SU-DHL-6 (cell line): ENCODE data around the gene EPB41L2.

ENCODE experiments used
- H2AFZ ChIP-seq: fragments of 200-600 bp; sonication (generic); 2 replicates; pipeline ENCODE4 v1.6.1; 2014; ENCODE audit warnings: low read depth, mild to moderate bottlenecking, moderate library complexity, mixed read lengths, antibody characterized with exemption, low read length; ENCODE audit not compliant: severe bottlenecking
- H3F3A ChIP-seq: fragments of 200-600 bp; shearing (Covaris generic); 2 replicates; pipeline ENCODE4 v1.6.0; 2016; ENCODE audit warnings: antibody characterized with exemption, mild to moderate bottlenecking; ENCODE audit not compliant: insufficient read depth
- H3K27ac ChIP-seq: fragments of 200-600 bp; sonication (generic); 2 replicates; pipeline ENCODE4 v1.5.1; 2016; ENCODE audit warnings: low read depth, mild to moderate bottlenecking, low read length, moderate library complexity, mixed read lengths
- H3K27me3 ChIP-seq: fragments of 200-600 bp; sonication (generic), shearing (Covaris generic); 2 replicates; pipeline ENCODE4 v1.6.0; 2014; ENCODE audit warnings: mild to moderate bottlenecking, low read length
- H3K36me3 ChIP-seq: fragments of 200-600 bp; sonication (generic); 2 replicates; pipeline ENCODE4 v1.6.1; 2014; ENCODE audit warnings: mild to moderate bottlenecking, low read length, mixed read lengths
- H3K4me2 ChIP-seq: fragments of 300-600, 200-600 bp; shearing (Covaris generic), sonication (generic); 2 replicates; pipeline ENCODE4 v1.6.0; 2014; ENCODE audit warnings: low read length, low read depth, mild to moderate bottlenecking; ENCODE audit not compliant: poor library complexity, severe bottlenecking
- H3K4me3 ChIP-seq: fragments of 200-600 bp; sonication (generic); 2 replicates; pipeline ENCODE4 v1.5.1; 2014; ENCODE audit warnings: antibody characterized with exemption, low read length, mild to moderate bottlenecking, mixed read lengths; ENCODE audit not compliant: insufficient read depth, poor library complexity, severe bottlenecking
- H3K79me2 ChIP-seq: fragments of 200-600 bp; sonication (generic); 2 replicates; pipeline ENCODE4 v1.6.1; 2014; ENCODE audit warnings: mild to moderate bottlenecking, low read length, moderate library complexity; ENCODE audit not compliant: insufficient read depth
- H3K9ac ChIP-seq: fragments of 200-600 bp; sonication (generic); 2 replicates; pipeline ENCODE4 v1.7.0; 2014; ENCODE audit warnings: mild to moderate bottlenecking, low read length
- H3K9me2 ChIP-seq: fragments of 200-600 bp; sonication (generic); replicated peaks from 2 replicates; pipeline ENCODE4 v1.6.1; 2014; ENCODE audit warnings: low read length; ENCODE audit not compliant: insufficient read depth
- H3K9me3 ChIP-seq: fragments of 200-600 bp; sonication (generic); 2 replicates; pipeline ENCODE4 v1.6.1; 2014; ENCODE audit warnings: low read length, mixed read lengths; ENCODE audit not compliant: insufficient read depth
- H4K20me1 ChIP-seq: fragments of 200-600 bp; sonication (generic); 2 replicates; pipeline ENCODE4 v1.6.1; 2014; ENCODE audit warnings: low read depth, mild to moderate bottlenecking, antibody characterized with exemption, low read length, moderate library complexity, mixed read lengths
- EZH2phosphoT487 ChIP-seq: fragments of 200-600 bp; sonication (generic), shearing (Covaris generic); conservative IDR thresholded peaks from 2 replicates; pipeline ENCODE4 v1.6.1; 2018; ENCODE audit warnings: mild to moderate bottlenecking, antibody characterized with exemption, low read length, moderate library complexity, mixed read lengths
- TF ChIP-seq, protein P1 (sequence below): fragments of 200-600 bp; sonication (generic); IDR thresholded peaks from one replicate; pipeline ENCODE4 v1.5.1; 2017; ENCODE audit warnings: antibody characterized with exemption, mild to moderate bottlenecking, low read length, moderate library complexity; ENCODE audit not compliant: insufficient read depth, poor library complexity, severe bottlenecking

Gene EPB41L2

DNA sequence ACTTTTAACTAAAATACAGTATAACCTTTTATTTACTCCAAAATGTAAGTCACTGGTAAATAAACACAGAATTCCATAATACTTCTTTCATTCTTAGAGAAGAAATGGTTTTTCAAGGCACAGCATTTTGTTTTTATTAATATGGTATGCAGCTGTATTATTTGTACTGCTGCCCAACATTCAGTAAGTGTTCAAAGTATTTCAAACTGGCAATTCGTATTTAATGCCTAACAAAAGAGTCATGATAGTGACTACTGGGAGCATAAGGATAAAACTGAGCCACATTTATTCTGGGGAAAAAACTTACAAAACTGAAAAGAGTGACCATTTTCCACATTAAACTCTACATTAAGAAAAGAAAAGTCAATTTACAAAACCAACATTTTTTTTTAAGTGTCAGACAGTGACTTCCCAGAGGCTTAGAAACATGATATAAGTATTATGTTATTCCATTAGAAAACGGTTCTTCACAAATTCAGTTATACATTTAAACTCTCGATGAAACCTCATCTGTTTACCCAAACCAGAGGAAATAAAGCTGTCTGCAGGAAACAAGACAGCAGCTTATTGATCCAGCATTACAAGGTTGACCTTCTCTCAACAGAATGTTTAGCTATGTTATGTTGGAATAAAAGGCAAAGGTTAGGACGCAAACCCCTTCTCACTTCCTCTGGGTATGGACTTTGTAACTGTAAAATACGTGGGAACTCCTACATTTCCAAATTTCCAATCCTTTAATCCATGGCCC, 24.3 kb downstream of the EPB41L2 start:
- Histone ChIP-seq H3F3A (no peaks in the 10 kb centered on the region), H3K9me2 (no peaks in the 10 kb centered on the region), H3K27me3 (no peaks in the 10 kb centered on the region), H3K27ac (no peak overlapping the region), H3K79me2 (no peaks in the 10 kb centered on the region), H3K4me2 (no peak overlapping the region), H2AFZ (no peak overlapping the region), H4K20me1 (no peaks in the 10 kb centered on the region), H3K4me3 (no peak overlapping the region), H3K9me3 (no peaks in the 10 kb centered on the region), H3K36me3 (no peaks in the 10 kb centered on the region), H3K9ac (no peak overlapping the region)
- no peak for TF ChIP-seq EZH2phosphoT487
- TF ChIP-seq, protein P1, sequence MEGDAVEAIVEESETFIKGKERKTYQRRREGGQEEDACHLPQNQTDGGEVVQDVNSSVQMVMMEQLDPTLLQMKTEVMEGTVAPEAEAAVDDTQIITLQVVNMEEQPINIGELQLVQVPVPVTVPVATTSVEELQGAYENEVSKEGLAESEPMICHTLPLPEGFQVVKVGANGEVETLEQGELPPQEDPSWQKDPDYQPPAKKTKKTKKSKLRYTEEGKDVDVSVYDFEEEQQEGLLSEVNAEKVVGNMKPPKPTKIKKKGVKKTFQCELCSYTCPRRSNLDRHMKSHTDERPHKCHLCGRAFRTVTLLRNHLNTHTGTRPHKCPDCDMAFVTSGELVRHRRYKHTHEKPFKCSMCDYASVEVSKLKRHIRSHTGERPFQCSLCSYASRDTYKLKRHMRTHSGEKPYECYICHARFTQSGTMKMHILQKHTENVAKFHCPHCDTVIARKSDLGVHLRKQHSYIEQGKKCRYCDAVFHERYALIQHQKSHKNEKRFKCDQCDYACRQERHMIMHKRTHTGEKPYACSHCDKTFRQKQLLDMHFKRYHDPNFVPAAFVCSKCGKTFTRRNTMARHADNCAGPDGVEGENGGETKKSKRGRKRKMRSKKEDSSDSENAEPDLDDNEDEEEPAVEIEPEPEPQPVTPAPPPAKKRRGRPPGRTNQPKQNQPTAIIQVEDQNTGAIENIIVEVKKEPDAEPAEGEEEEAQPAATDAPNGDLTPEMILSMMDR = no peak

DNA sequence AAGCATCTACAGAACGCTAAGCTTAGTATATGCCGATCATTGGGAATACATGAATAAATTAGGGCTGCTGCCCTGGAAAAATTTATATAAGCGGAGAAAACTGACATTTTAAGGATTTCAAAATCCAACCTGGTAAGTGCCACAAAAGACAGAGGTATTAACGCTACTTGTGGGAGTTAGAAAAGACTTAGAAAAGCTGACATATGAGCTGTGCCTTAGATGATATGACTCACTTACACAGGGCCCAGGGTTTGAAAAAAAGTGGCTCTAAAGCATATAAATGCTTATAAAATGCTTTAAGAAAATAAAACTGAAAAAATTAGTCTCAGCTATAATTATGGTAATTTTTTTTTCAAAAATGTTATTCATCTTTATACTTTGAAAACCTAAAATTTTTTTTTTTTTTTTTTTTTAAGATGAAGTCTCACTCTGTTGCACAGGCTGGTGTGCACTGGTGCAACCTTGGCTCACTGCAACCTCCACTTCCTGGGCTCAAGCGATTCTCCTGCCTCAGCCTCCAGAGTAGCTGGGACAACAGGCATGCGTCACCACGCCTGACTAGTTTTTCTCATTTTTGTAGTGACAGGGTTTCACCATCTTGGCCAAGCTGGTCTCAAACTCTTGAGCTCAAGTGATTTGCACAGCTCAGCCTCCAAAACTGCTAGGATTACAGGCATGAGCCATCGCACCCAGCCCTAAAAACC, 25.7 kb downstream of the EPB41L2 start:
- H3K4me3 ChIP-seq = no peak overlapping the region
- no peak overlapping the region for H3K9ac ChIP-seq
- H3K9me3 ChIP-seq = no peaks in the 10 kb centered on the region
- H3F3A ChIP-seq = no peaks in the 10 kb centered on the region
- H3K36me3 ChIP-seq = no peaks in the 10 kb centered on the region
- no peak overlapping the region for H3K4me2 ChIP-seq
- no peak overlapping the region for H3K27ac ChIP-seq
- H2AFZ ChIP-seq = no peak overlapping the region
- no peaks in the 10 kb centered on the region for H4K20me1 ChIP-seq
- H3K79me2 ChIP-seq = no peaks in the 10 kb centered on the region
- no peak for TF ChIP-seq EZH2phosphoT487
- TF ChIP-seq, protein P1 = no peak
- H3K9me2 ChIP-seq = no peaks in the 10 kb centered on the region
- H3K27me3 ChIP-seq = no peaks in the 10 kb centered on the region

DNA sequence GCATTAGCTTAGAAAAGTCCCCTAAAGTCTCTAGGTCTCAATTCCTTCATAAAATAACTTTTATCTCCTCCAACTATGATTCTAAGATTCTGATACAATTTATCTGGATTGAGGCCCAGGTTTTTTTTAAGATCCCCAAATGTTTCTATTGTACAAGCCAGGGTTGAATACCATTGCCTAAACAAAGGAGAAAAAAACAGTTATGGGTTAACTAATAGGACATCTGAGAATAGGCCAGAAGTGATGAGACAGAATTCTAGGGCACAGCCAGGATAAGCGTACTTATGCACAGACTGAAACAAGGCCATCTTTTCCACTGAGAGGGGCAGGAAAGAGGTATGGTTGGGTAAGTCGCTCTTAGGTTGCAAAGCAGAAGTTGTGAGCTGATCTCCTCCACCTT, 26.4 kb downstream of the EPB41L2 start:
- Histone ChIP-seq H3K27me3 (no peaks in the 10 kb centered on the region), H3K9me3 (no peaks in the 10 kb centered on the region), H2AFZ (no peak overlapping the region), H3K79me2 (no peaks in the 10 kb centered on the region), H3K9me2 (no peaks in the 10 kb centered on the region), H3K4me3 (no peak overlapping the region), H3K9ac (no peak overlapping the region), H3K27ac (no peak overlapping the region), H3K36me3 (no peaks in the 10 kb centered on the region), H3F3A (no peaks in the 10 kb centered on the region), H3K4me2 (no peak overlapping the region), H4K20me1 (no peaks in the 10 kb centered on the region)
- TF ChIP-seq EZH2phosphoT487 = no peak
- TF ChIP-seq, protein P1 = no peak
